HEK293 (cell line): ENCODE data around the gene RBM19.

Experiments
- CTCF ChIA-PET: fragments of 350-600 bp; formaldehyde crosslinking; extraction: SDS; loops from one replicate; lab custom pipeline; 2021; ENCODE audit warnings: antibody characterized with exemption; lab: Yijun Ruan, JAX
- POLR2A ChIA-PET: fragments of 300-600 bp; formaldehyde crosslinking; extraction: SDS; loops from one replicate; lab custom pipeline; 2020; ENCODE audit warnings: antibody characterized with exemption, inconsistent platforms; lab: Yijun Ruan, JAX
- H3K27ac ChIP-seq: fragments of 200-500 bp; sonication (Bioruptor generic); 2 replicates; pipeline ENCODE4 v1.5.1; 2014; ENCODE audit warnings: low read depth, low read length, control low read depth, inconsistent platforms; ENCODE audit errors: extremely low read depth
- H3K36me3 ChIP-seq, 2 experiments: fragments of 200-500 bp in 1 of 2; sonication (Bioruptor generic) in 1 of 2; 1 replicate in 1 of 2; 2 replicates in 1 of 2; pipeline ENCODE4 v1.5.1; 2014 to 2017; ENCODE audit warnings: inconsistent platforms in 2 of 2, low read length in 2 of 2; ENCODE audit not compliant: control insufficient read depth in 2 of 2, insufficient read depth in 1 of 2
- H3K4me1 ChIP-seq: fragments of 200-500 bp; sonication (Bioruptor generic); 2 replicates; pipeline ENCODE4 v1.5.1; 2014; ENCODE audit warnings: mild to moderate bottlenecking, low read length, inconsistent platforms; ENCODE audit not compliant: control insufficient read depth, insufficient read depth
- H3K4me3 ChIP-seq: 2 replicates; pipeline ENCODE4 v1.5.1; 2011; ENCODE audit warnings: low read depth, mild to moderate bottlenecking, control low read depth, low read length, moderate library complexity
- H3K9me3 ChIP-seq: fragments of 200-500 bp; sonication (Bioruptor generic); 2 replicates; pipeline ENCODE4 v1.5.1; 2014; ENCODE audit warnings: low read depth, low read length, inconsistent platforms; ENCODE audit not compliant: control insufficient read depth, insufficient read depth
- MEIS1 ChIP-seq: sonication (generic); formaldehyde crosslinking; IDR thresholded peaks from 2 replicates; pipeline ENCODE4 v1.8.1; 2022; ENCODE audit warnings: missing genetic modification reagents, mild to moderate bottlenecking, borderline replicate concordance
- OSR2 ChIP-seq: fragments of 450-650 bp; formaldehyde crosslinking; IDR thresholded peaks from 2 replicates; pipeline ENCODE4 v1.5.1; 2016; ENCODE audit warnings: missing biosample characterization, missing genetic modification characterization
- PRDM1 ChIP-seq: fragments of 450-650 bp; formaldehyde crosslinking; IDR thresholded peaks from 2 replicates; pipeline ENCODE4; 2016; ENCODE audit warnings: missing biosample characterization, missing genetic modification characterization
- SCRT2 ChIP-seq: fragments of 450-650 bp; formaldehyde crosslinking; IDR thresholded peaks from 2 replicates; pipeline ENCODE4 v1.5.1; 2016; ENCODE audit warnings: missing biosample characterization, missing genetic modification characterization
- SP3 ChIP-seq: fragments of 450-650 bp; formaldehyde crosslinking; IDR thresholded peaks from 2 replicates; pipeline ENCODE4 v1.5.1; 2016; ENCODE audit warnings: missing biosample characterization, missing genetic modification characterization
- YY2 ChIP-seq: fragments of 450-650 bp; formaldehyde crosslinking; IDR thresholded peaks from 2 replicates; pipeline ENCODE4 v1.5.1; 2016; ENCODE audit warnings: missing biosample characterization, missing genetic modification characterization
- ZBTB8A ChIP-seq: fragments of 450-650 bp; formaldehyde crosslinking; IDR thresholded peaks from 2 replicates; pipeline ENCODE4 v1.5.1; 2016; ENCODE audit warnings: missing biosample characterization, missing genetic modification characterization
- ZNF157 ChIP-seq: fragments of 450-650 bp; formaldehyde crosslinking; IDR thresholded peaks from 2 replicates; pipeline ENCODE4 v1.5.1; 2016; ENCODE audit warnings: missing biosample characterization, missing genetic modification characterization
- ZNF175 ChIP-seq: fragments of 450-650 bp; formaldehyde crosslinking; IDR thresholded peaks from 2 replicates; pipeline ENCODE4 v1.5.1; 2016; ENCODE audit warnings: missing biosample characterization, missing genetic modification characterization
- ZNF530 ChIP-seq: fragments of 450-650 bp; formaldehyde crosslinking; IDR thresholded peaks from 2 replicates; pipeline ENCODE4 v1.5.1; 2016; ENCODE audit warnings: low read depth, missing biosample characterization, missing genetic modification characterization
- ZNF558 ChIP-seq: fragments of 450-650 bp; formaldehyde crosslinking; IDR thresholded peaks from 2 replicates; pipeline ENCODE4 v1.5.1; 2016; ENCODE audit warnings: missing biosample characterization, missing genetic modification characterization
- ZNF560 ChIP-seq: fragments of 450-650 bp; formaldehyde crosslinking; IDR thresholded peaks from 2 replicates; pipeline ENCODE4 v1.5.1; 2017; ENCODE audit warnings: missing biosample characterization, missing genetic modification characterization, borderline replicate concordance
- ZNF621 ChIP-seq: fragments of 450-650 bp; formaldehyde crosslinking; IDR thresholded peaks from 2 replicates; pipeline ENCODE4 v1.5.1; 2017; ENCODE audit warnings: missing biosample characterization, missing genetic modification characterization
- ZNF629 ChIP-seq: fragments of 450-650 bp; formaldehyde crosslinking; IDR thresholded peaks from 2 replicates; pipeline ENCODE4 v1.5.1; 2017; ENCODE audit warnings: missing biosample characterization, missing genetic modification characterization
- TF ChIP-seq, protein P1 (sequence below): fragments of 450-650 bp; formaldehyde crosslinking; optimal IDR thresholded peaks from 2 replicates; pipeline ENCODE3; 2016; ENCODE audit warnings: missing biosample characterization, mild to moderate bottlenecking, missing genetic modification characterization
- TF ChIP-seq, protein P2 (sequence below): fragments of 450-650 bp; formaldehyde crosslinking; IDR thresholded peaks from 2 replicates; pipeline ENCODE4 v1.5.1; 2017; ENCODE audit warnings: missing biosample characterization, missing genetic modification characterization
- TF ChIP-seq, protein P3 (sequence below): fragments of 450-650 bp; formaldehyde crosslinking; IDR thresholded peaks from 2 replicates; pipeline ENCODE4 v1.5.0; 2017; ENCODE audit warnings: missing biosample characterization, missing genetic modification characterization, borderline replicate concordance
- TF ChIP-seq, protein P4 (sequence below): fragments of 450-650 bp; formaldehyde crosslinking; IDR thresholded peaks from 2 replicates; pipeline ENCODE4 v1.5.1; 2016; ENCODE audit warnings: missing biosample characterization, missing genetic modification characterization
- TF ChIP-seq, protein P5 (sequence below): fragments of 450-650 bp; formaldehyde crosslinking; conservative IDR thresholded peaks from 2 replicates; pipeline ENCODE4 v1.5.1; 2016; ENCODE audit warnings: low read depth, missing biosample characterization, missing genetic modification characterization
- TF ChIP-seq, protein P6 (sequence below): fragments of 450-650 bp; formaldehyde crosslinking; IDR thresholded peaks from 2 replicates; pipeline ENCODE4 v1.5.1; 2016; ENCODE audit warnings: missing biosample characterization, missing genetic modification characterization

The RBM19 gene

DNA sequence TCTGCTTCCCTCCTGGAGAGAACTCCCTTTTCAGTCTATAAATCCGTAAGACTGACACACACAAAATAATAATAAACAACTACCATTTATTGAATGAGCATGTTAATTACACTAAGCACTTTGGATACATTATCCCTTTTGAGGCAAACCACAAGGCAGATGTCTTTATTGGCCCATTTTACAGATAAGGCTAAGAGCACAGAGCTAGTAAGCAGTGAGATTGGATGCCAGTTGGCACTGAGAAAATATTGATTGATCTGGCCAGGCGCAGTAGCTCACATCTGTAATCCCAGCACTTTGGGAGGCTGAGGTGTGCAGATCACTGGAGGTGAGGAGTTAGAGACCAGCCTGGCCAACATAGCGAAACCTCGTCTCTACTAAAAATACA lies 21.9 kb upstream of the RBM19 start:
- CTCF ChIA-PET: interaction anchor here (0.6 kb wide), 1 partner anchor 455 kb away, joined by 4 read pairs; no protein-coding TSS in a partner anchor
- H3K4me1 ChIP-seq: no peaks in the 10 kb centered on the region
- H3K4me3 ChIP-seq: no peak overlapping the region
- no peak overlapping the region for H3K27ac ChIP-seq
- TF ChIP-seq SCRT2 (tag by site-specific recombination) (no peak), SP3 (tag by site-specific recombination) (no peak), YY2 (tag by site-specific recombination) (no peak), ZBTB8A (tag by site-specific recombination) (no peak), ZNF530 (tag by site-specific recombination) (no peak), ZNF621 (tag by site-specific recombination) (no peak), MEIS1 (no peak), PRDM1 (tag by site-specific recombination) (no peak), ZNF560 (tag by site-specific recombination) (no peak), ZNF157 (tag by site-specific recombination) (no peak), ZNF629 (tag by site-specific recombination) (no peak), ZNF558 (tag by site-specific recombination) (no peak), ZNF175 (tag by site-specific recombination) (no peak)
- TF ChIP-seq, protein P1, sequence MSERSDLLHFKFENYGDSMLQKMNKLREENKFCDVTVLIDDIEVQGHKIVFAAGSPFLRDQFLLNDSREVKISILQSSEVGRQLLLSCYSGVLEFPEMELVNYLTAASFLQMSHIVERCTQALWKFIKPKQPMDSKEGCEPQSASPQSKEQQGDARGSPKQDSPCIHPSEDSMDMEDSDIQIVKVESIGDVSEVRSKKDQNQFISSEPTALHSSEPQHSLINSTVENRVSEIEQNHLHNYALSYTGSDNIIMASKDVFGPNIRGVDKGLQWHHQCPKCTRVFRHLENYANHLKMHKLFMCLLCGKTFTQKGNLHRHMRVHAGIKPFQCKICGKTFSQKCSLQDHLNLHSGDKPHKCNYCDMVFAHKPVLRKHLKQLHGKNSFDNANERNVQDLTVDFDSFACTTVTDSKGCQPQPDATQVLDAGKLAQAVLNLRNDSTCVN (tag by site-specific recombination): no peak
- TF ChIP-seq, protein P2, sequence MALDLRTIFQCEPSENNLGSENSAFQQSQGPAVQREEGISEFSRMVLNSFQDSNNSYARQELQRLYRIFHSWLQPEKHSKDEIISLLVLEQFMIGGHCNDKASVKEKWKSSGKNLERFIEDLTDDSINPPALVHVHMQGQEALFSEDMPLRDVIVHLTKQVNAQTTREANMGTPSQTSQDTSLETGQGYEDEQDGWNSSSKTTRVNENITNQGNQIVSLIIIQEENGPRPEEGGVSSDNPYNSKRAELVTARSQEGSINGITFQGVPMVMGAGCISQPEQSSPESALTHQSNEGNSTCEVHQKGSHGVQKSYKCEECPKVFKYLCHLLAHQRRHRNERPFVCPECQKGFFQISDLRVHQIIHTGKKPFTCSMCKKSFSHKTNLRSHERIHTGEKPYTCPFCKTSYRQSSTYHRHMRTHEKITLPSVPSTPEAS (tag by site-specific recombination): no peak
- TF ChIP-seq, protein P3, sequence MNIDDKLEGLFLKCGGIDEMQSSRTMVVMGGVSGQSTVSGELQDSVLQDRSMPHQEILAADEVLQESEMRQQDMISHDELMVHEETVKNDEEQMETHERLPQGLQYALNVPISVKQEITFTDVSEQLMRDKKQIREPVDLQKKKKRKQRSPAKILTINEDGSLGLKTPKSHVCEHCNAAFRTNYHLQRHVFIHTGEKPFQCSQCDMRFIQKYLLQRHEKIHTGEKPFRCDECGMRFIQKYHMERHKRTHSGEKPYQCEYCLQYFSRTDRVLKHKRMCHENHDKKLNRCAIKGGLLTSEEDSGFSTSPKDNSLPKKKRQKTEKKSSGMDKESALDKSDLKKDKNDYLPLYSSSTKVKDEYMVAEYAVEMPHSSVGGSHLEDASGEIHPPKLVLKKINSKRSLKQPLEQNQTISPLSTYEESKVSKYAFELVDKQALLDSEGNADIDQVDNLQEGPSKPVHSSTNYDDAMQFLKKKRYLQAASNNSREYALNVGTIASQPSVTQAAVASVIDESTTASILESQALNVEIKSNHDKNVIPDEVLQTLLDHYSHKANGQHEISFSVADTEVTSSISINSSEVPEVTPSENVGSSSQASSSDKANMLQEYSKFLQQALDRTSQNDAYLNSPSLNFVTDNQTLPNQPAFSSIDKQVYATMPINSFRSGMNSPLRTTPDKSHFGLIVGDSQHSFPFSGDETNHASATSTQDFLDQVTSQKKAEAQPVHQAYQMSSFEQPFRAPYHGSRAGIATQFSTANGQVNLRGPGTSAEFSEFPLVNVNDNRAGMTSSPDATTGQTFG: no peak
- POLR2A ChIA-PET: no interaction called here
- H3K9me3 ChIP-seq: no peaks in the 10 kb centered on the region
- no peaks in the 10 kb centered on the region for H3K36me3 ChIP-seq

DNA sequence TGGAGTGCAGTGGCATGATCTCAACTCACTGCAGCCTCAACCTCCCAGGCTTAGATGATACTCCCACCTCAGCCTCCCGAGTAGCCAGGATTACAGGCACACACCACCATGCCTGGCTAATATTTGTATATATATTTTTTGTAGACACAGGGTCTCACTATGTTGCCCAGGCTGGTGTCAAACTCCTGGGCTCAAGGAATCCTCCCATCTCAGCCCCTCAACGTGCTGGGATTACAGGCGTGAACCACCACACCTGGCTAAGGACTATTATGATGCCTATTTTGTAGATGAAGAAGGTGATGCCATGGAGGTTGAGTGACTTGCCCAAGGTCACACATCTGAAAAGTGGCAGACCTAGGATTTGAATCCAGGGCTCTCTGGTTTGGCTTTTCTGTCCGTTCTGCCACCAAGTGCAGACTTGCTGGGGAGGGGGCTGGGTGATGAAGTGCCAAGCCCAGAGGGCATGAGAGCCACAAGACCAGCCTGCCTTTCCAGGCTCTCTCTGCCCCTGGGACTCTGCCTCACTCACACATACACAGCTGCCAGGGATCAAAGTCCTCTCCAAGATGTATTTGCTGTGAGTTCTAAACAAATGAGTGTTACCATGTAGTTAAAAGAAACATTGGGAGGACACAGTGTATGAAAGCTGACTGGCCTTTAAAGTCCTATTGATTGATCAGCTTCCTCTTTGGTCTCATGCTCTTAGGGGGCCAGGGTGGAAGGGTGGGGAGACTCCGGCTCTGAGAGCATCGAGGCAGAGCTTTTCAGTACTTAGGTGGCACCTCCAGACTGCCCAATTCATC lies 21.3 kb upstream of the RBM19 start:
- Histone ChIP-seq H3K27ac (no peak overlapping the region), H3K4me3 (no peak overlapping the region), H3K36me3 (no peaks in the 10 kb centered on the region), H3K9me3 (no peaks in the 10 kb centered on the region), H3K4me1 (no peaks in the 10 kb centered on the region)
- POLR2A ChIA-PET: no interaction called here
- CTCF ChIA-PET: interaction anchor here (0.6 kb wide), 1 partner anchor 455 kb away, joined by 4 read pairs; no protein-coding TSS in a partner anchor
- no peak for TF ChIP-seq OSR2 (tag by site-specific recombination)
- TF ChIP-seq, protein P4, sequence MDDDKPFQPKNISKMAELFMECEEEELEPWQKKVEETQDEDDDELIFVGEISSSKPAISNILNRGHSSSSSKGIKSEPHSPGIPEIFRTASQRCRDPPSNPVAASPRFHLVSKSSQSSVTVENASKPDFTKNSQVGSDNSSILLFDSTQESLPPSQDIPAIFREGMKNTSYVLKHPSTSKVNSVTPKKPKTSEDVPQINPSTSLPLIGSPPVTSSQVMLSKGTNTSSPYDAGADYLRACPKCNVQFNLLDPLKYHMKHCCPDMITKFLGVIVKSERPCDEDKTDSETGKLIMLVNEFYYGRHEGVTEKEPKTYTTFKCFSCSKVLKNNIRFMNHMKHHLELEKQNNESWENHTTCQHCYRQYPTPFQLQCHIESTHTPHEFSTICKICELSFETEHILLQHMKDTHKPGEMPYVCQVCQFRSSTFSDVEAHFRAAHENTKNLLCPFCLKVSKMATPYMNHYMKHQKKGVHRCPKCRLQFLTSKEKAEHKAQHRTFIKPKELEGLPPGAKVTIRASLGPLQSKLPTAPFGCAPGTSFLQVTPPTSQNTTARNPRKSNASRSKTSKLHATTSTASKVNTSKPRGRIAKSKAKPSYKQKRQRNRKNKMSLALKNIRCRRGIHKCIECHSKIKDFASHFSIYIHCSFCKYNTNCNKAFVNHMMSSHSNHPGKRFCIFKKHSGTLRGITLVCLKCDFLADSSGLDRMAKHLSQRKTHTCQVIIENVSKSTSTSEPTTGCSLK (tag by site-specific recombination): no peak
- TF ChIP-seq, protein P5, sequence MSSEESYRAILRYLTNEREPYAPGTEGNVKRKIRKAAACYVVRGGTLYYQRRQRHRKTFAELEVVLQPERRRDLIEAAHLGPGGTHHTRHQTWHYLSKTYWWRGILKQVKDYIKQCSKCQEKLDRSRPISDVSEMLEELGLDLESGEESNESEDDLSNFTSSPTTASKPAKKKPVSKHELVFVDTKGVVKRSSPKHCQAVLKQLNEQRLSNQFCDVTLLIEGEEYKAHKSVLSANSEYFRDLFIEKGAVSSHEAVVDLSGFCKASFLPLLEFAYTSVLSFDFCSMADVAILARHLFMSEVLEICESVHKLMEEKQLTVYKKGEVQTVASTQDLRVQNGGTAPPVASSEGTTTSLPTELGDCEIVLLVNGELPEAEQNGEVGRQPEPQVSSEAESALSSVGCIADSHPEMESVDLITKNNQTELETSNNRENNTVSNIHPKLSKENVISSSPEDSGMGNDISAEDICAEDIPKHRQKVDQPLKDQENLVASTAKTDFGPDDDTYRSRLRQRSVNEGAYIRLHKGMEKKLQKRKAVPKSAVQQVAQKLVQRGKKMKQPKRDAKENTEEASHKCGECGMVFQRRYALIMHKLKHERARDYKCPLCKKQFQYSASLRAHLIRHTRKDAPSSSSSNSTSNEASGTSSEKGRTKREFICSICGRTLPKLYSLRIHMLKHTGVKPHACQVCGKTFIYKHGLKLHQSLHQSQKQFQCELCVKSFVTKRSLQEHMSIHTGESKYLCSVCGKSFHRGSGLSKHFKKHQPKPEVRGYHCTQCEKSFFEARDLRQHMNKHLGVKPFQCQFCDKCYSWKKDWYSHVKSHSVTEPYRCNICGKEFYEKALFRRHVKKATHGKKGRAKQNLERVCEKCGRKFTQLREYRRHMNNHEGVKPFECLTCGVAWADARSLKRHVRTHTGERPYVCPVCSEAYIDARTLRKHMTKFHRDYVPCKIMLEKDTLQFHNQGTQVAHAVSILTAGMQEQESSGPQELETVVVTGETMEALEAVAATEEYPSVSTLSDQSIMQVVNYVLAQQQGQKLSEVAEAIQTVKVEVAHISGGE (tag by site-specific recombination): no peak
- TF ChIP-seq, protein P6, sequence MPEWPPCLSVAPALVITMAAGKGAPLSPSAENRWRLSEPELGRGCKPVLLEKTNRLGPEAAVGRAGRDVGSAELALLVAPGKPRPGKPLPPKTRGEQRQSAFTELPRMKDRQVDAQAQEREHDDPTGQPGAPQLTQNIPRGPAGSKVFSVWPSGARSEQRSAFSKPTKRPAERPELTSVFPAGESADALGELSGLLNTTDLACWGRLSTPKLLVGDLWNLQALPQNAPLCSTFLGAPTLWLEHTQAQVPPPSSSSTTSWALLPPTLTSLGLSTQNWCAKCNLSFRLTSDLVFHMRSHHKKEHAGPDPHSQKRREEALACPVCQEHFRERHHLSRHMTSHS: no peak
- TF ChIP-seq ZBTB8A (tag by site-specific recombination): no peak
